Measurements from ENCODE around the gene ACSS3.
"Not testable (repeated sequence)": the region's sequence is repeated elsewhere in the genome, so short reads cannot be mapped to it uniquely, and the experiment has no call there.

ACSS3 gene

DNA sequence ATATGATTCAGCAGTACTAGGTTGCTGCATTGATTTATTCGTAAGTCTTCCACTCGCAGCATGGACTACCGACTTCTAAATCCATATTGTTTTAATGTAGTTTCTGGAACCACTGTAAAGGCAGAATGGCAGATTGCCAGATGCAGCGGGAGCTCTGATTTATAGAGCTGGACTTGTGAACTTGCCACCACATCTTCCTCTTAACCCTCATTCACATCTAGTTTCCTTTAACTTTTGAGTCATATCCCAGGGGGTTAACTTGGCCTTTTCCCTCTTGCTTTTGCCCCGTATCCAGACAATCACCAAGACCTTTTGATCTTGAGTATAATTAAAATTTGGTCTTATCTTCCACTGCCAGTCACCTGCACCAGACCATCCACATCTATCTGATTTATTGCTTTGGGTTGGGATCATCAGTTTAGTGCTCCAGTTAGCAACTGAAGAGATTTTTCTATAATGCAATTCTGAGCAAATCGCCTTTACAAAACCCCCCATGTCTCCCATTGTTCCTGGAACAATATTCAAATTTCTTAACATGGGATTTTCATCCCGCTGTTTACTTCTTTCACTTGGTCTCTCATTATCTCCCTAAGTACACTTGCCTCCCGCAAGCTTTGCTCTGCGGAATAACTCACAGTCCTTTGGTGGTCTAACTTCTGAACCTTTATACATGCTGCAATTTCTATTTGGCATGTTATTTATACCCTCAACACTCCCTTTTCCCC, 130.5 kb downstream of the ACSS3 start:
- in situ Hi-C loops (cut with HindIII; ENCODE audit: low pct_ligation_motif_present, low sequenced_read_pairs): no loop called here
- no peaks in the 10 kb centered on the region for H3K36me3 ChIP-seq (replicated peaks)
- TF ChIP-seq, protein P1, sequence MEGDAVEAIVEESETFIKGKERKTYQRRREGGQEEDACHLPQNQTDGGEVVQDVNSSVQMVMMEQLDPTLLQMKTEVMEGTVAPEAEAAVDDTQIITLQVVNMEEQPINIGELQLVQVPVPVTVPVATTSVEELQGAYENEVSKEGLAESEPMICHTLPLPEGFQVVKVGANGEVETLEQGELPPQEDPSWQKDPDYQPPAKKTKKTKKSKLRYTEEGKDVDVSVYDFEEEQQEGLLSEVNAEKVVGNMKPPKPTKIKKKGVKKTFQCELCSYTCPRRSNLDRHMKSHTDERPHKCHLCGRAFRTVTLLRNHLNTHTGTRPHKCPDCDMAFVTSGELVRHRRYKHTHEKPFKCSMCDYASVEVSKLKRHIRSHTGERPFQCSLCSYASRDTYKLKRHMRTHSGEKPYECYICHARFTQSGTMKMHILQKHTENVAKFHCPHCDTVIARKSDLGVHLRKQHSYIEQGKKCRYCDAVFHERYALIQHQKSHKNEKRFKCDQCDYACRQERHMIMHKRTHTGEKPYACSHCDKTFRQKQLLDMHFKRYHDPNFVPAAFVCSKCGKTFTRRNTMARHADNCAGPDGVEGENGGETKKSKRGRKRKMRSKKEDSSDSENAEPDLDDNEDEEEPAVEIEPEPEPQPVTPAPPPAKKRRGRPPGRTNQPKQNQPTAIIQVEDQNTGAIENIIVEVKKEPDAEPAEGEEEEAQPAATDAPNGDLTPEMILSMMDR (IDR thresholded peaks at IDR 0.05; ENCODE audit: low read depth, low read length, missing control alignments): no peak
- no peak overlapping the region for H3K27ac ChIP-seq
- no peaks in the 10 kb centered on the region for H3K27me3 ChIP-seq (replicated peaks)
- H3K4me3 ChIP-seq (ENCODE audit: low read depth, low read length): no peak overlapping the region
- DNase-seq: no peak

DNA sequence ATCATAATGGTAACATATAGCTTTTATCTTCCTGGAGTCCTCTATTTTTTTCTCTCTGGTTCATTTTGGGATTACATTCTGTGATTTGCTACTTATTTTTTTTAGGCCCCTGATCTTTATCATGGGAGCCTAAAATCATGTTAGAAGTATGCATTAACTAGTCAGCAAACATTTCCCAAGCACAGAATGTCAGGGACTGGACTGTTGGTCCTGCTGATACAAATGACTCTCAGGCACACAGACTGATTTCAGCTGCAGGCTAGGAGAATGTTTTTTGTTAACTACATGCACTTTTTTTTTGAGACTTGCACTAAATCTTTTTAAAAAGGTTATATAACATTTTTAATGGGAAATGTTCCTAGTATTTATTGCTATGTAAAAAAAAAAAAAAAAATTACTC, 131.1 kb downstream of the ACSS3 start:
- in situ Hi-C loops (cut with HindIII; ENCODE audit: low pct_ligation_motif_present, low sequenced_read_pairs): no loop called here
- Histone ChIP-seq H3K27ac (no peak overlapping the region), H3K4me3 (ENCODE audit: low read depth, low read length) (no peak overlapping the region), H3K27me3 (replicated peaks) (no peaks in the 10 kb centered on the region), H3K36me3 (replicated peaks) (no peaks in the 10 kb centered on the region)
- DNase-seq: peak; percentile 41
- TF ChIP-seq, protein P1 (IDR thresholded peaks at IDR 0.05; ENCODE audit: low read depth, low read length, missing control alignments): no peak

DNA sequence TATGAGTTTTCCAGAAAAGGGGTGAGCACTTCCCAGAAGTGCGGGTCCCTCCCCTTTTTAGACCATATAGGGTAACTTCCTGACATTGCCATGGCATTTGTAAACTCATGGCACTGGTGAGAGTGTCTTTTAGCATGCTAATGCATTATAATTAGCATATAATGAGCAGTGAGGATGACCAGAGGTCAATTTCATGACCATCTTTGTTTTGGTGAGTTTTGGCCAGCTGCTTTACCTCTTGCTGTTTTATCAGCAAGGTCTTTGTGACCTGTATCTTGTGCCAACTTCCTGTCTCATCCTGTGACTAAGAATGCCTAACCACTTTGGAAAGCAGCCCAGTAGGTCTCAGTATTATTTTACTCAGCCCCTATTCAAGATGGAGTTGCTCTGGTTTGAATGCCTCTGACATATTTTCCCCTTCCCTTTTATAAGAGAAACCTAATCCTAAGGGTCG, 131.9 kb downstream of the ACSS3 start:
- H3K4me3 ChIP-seq (ENCODE audit: low read depth, low read length); H3K36me3 ChIP-seq (replicated peaks); in situ Hi-C loops (cut with HindIII; ENCODE audit: low pct_ligation_motif_present, low sequenced_read_pairs); H3K27ac ChIP-seq; H3K27me3 ChIP-seq (replicated peaks): not testable (repeated sequence)
- peak; percentile 32 for DNase-seq

DNA sequence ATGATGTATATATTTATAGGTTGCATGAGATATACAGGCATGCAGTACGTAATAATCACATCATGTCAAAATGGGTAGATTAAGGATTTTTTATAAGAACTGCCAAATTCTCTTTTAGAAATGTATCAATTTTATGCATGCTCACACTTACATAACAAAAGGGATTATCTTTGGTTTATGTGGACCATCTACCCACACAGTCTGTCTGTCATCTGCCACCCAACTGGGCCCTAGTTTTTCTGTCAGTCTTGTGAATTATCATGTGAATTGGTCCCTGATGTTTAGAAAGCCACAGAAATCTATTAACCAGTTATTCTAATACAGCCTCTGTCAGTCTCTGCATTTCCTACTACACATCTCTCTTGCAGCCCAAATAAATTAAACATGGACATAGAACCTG, 133.4 kb downstream of the ACSS3 start:
- H3K27me3 ChIP-seq (replicated peaks): no peaks in the 10 kb centered on the region
- H3K27ac ChIP-seq: no peak overlapping the region
- TF ChIP-seq, protein P1 (IDR thresholded peaks at IDR 0.05; ENCODE audit: low read depth, low read length, missing control alignments): no peak
- DNase-seq: no peak
- in situ Hi-C loops (cut with HindIII; ENCODE audit: low pct_ligation_motif_present, low sequenced_read_pairs): no loop called here
- H3K36me3 ChIP-seq (replicated peaks): no peaks in the 10 kb centered on the region
- no peak overlapping the region for H3K4me3 ChIP-seq (ENCODE audit: low read depth, low read length)

DNA sequence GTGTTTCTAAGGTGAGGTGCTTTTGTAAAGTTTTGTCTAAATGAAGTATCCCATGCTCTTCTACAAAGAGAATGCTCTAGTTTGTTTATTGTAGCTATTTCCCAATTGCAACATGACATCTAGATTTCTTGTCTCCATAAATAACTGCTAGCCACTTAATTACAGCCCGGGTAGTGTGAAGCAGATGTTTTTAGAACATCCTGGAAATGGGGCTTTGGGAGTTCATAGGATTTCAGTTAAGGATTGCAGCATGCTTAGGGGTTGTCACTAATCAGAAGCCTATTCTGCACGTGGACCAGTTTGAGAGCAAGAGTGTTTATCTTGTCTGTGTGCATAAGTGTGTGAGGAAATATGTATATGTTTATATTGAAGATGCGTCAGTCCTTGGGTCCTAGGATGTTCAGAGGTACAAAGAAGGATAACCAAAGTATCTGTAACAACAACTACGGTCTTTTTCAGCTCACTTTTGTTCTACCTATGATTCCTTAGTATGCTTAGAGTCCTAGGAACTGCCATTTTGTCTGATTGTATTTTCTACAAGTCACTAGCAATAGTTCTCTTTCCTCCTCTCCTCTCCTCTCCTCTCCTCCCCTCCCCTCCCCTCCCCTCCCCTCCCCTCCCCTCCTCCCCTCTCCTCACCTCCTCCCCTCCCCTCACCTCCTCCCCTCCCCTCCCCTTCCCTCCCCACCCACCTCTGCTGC, 135.3 kb downstream of the ACSS3 start:
- DNase-seq: no peak
- Histone ChIP-seq H3K36me3 (replicated peaks) (no peaks in the 10 kb centered on the region), H3K4me3 (ENCODE audit: low read depth, low read length) (no peak overlapping the region), H3K27me3 (replicated peaks) (no peaks in the 10 kb centered on the region), H3K27ac (no peak overlapping the region)
- in situ Hi-C loops (cut with HindIII; ENCODE audit: low pct_ligation_motif_present, low sequenced_read_pairs): no loop called here
- TF ChIP-seq, protein P1 (IDR thresholded peaks at IDR 0.05; ENCODE audit: low read depth, low read length, missing control alignments): no peak

DNA sequence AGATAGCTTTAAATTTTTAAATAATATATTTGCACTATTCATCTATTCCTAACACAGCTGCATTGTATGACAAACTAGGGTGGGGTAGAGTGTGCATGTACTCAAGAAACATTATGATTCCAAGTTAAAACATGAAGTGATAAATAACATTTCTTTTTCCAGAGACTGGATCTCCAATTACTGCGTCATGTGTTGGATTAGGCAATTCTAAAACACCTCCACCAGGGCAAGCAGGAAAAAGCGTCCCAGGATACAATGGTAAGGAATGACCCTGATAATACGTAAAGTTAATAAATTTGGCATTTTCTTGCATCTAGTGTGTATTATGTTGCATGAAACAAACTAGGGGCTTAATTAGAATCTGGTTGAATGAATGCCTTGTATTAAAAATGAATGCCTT, 138.9 kb downstream of the ACSS3 start:
- no peak for DNase-seq
- Histone ChIP-seq H3K4me3 (ENCODE audit: low read depth, low read length) (no peak overlapping the region), H3K36me3 (replicated peaks) (no peaks in the 10 kb centered on the region), H3K27ac (no peak overlapping the region), H3K27me3 (replicated peaks) (no peaks in the 10 kb centered on the region)
- TF ChIP-seq, protein P1 (IDR thresholded peaks at IDR 0.05; ENCODE audit: low read depth, low read length, missing control alignments): no peak
- in situ Hi-C loops (cut with HindIII; ENCODE audit: low pct_ligation_motif_present, low sequenced_read_pairs): no loop called here

All from brain microvascular endothelial cell (primary cell).